ENCODE results near the gene G2E3.

The G2E3 gene

DNA sequence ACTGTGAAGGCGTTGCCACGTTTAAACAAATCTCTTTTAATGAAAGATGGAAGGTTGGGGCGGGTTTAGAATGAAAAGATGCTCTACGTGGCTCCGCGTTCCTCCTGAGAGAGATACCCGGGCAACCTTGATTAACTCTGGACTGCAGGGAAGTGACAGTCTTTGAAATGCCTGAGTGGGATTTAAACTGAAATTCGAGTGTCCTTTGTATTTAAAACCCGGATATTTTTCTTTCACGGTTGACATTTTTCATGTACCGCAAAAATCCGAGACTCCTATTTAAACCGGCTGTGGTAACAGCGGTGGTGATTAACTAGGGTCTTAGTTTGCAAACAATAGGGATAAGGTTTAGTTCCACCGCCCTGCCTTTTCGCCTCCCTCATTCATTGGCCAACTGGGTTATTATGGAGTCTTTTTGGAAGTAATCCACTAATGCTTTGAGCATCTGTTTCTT is 707 bp downstream of the G2E3 start:
- Histone ChIP-seq H3K4me1 (ENCODE audit: control insufficient read depth, insufficient read depth, low read length, poor library complexity, severe bottlenecking) (no peaks in the 10 kb centered on the region), H3K27me3 (replicated peaks; ENCODE audit: control insufficient read depth, insufficient read depth, low read length, poor library complexity, severe bottlenecking) (no peaks in the 10 kb centered on the region), H3K27ac (ENCODE audit: insufficient read depth, low read length, poor library complexity, severe bottlenecking) (peak overlapping the region; percentile 82), H3K9me3 (ENCODE audit: control insufficient read depth, low read length) (no peaks in the 10 kb centered on the region), H3K36me3 (ENCODE audit: control insufficient read depth, insufficient read depth, low read length) (no peaks in the 10 kb centered on the region), H3K4me3 (ENCODE audit: insufficient read depth, low read depth, low read length, poor library complexity, severe bottlenecking) (peak overlapping the region; percentile 100)
- DNase-seq = no peak

- H3K4me1 ChIP-seq (ENCODE audit: control insufficient read depth, insufficient read depth, low read length, poor library complexity, severe bottlenecking) = no peaks in the 10 kb centered on the region
- H3K27ac ChIP-seq (ENCODE audit: insufficient read depth, low read length, poor library complexity, severe bottlenecking) = no peak overlapping the region
- DNase-seq = no peak
- no peak overlapping the region for H3K4me3 ChIP-seq (ENCODE audit: insufficient read depth, low read depth, low read length, poor library complexity, severe bottlenecking)
- no peaks in the 10 kb centered on the region for H3K9me3 ChIP-seq (ENCODE audit: control insufficient read depth, low read length)
- no peaks in the 10 kb centered on the region for H3K36me3 ChIP-seq (ENCODE audit: control insufficient read depth, insufficient read depth, low read length)
- no peaks in the 10 kb centered on the region for H3K27me3 ChIP-seq (replicated peaks; ENCODE audit: control insufficient read depth, insufficient read depth, low read length, poor library complexity, severe bottlenecking)
These were observed 1.6 kb downstream of the G2E3 start for GRCh38 chr14:30560581-30560980.

- H3K27me3 ChIP-seq (replicated peaks; ENCODE audit: control insufficient read depth, insufficient read depth, low read length, poor library complexity, severe bottlenecking) = no peaks in the 10 kb centered on the region
- no peak for DNase-seq
- no peak overlapping the region for H3K4me3 ChIP-seq (ENCODE audit: insufficient read depth, low read depth, low read length, poor library complexity, severe bottlenecking)
- no peaks in the 10 kb centered on the region for H3K36me3 ChIP-seq (ENCODE audit: control insufficient read depth, insufficient read depth, low read length)
- no peaks in the 10 kb centered on the region for H3K9me3 ChIP-seq (ENCODE audit: control insufficient read depth, low read length)
- no peaks in the 10 kb centered on the region for H3K4me1 ChIP-seq (ENCODE audit: control insufficient read depth, insufficient read depth, low read length, poor library complexity, severe bottlenecking)
- no peak overlapping the region for H3K27ac ChIP-seq (ENCODE audit: insufficient read depth, low read length, poor library complexity, severe bottlenecking)
These were observed 5.4 kb downstream of the G2E3 start for GRCh38 chr14:30564235-30564867.

DNA sequence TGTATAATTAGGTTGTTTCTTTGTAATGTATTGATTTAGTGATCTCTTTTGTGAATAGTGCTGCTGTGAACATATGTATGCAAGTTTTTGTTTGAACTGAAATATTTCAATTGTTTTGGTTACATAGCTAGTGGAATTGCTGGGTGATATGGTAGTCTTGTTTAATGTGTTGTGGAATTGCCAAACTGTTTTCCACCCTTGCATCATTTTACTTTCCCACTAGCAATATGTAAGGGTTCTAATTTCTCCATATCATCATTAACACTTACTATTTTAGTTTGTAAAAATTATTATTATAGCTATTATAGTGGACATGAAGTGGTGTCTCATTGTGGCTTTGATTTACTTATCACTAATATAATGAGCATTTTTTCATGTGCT is 5.9 kb downstream of the G2E3 start:
- Histone ChIP-seq H3K27me3 (replicated peaks; ENCODE audit: control insufficient read depth, insufficient read depth, low read length, poor library complexity, severe bottlenecking) (no peaks in the 10 kb centered on the region), H3K4me3 (ENCODE audit: insufficient read depth, low read depth, low read length, poor library complexity, severe bottlenecking) (no peak overlapping the region), H3K36me3 (ENCODE audit: control insufficient read depth, insufficient read depth, low read length) (no peaks in the 10 kb centered on the region), H3K9me3 (ENCODE audit: control insufficient read depth, low read length) (no peaks in the 10 kb centered on the region), H3K27ac (ENCODE audit: insufficient read depth, low read length, poor library complexity, severe bottlenecking) (no peak overlapping the region), H3K4me1 (ENCODE audit: control insufficient read depth, insufficient read depth, low read length, poor library complexity, severe bottlenecking) (no peaks in the 10 kb centered on the region)
- no peak for DNase-seq

- Histone ChIP-seq H3K27me3 (replicated peaks; ENCODE audit: control insufficient read depth, insufficient read depth, low read length, poor library complexity, severe bottlenecking) (no peaks in the 10 kb centered on the region), H3K9me3 (ENCODE audit: control insufficient read depth, low read length) (no peaks in the 10 kb centered on the region), H3K36me3 (ENCODE audit: control insufficient read depth, insufficient read depth, low read length) (no peaks in the 10 kb centered on the region), H3K27ac (ENCODE audit: insufficient read depth, low read length, poor library complexity, severe bottlenecking) (no peak overlapping the region), H3K4me1 (ENCODE audit: control insufficient read depth, insufficient read depth, low read length, poor library complexity, severe bottlenecking) (no peaks in the 10 kb centered on the region), H3K4me3 (ENCODE audit: insufficient read depth, low read depth, low read length, poor library complexity, severe bottlenecking) (no peak overlapping the region)
- DNase-seq = no peak
These were observed 10.4 kb downstream of the G2E3 start for GRCh38 chr14:30569216-30569902.

DNA sequence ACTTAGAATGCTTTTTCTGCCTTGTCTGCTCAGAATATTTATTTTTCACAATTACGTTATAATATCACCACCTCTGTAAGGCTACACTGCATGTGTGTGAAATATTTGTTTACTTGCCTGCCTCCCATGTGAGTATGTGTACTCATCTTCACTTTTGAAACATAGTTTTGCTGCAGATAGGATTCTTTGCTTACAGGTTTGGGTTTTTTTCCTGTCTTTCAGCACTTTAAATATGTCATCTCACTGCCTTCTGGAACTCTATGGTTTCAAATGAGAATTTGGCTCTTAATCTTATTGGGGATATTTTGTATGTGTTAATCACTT is 10.9 kb downstream of the G2E3 start:
- Histone ChIP-seq H3K27ac (ENCODE audit: insufficient read depth, low read length, poor library complexity, severe bottlenecking) (no peak overlapping the region), H3K27me3 (replicated peaks; ENCODE audit: control insufficient read depth, insufficient read depth, low read length, poor library complexity, severe bottlenecking) (no peaks in the 10 kb centered on the region), H3K4me3 (ENCODE audit: insufficient read depth, low read depth, low read length, poor library complexity, severe bottlenecking) (no peak overlapping the region), H3K36me3 (ENCODE audit: control insufficient read depth, insufficient read depth, low read length) (no peaks in the 10 kb centered on the region), H3K4me1 (ENCODE audit: control insufficient read depth, insufficient read depth, low read length, poor library complexity, severe bottlenecking) (no peaks in the 10 kb centered on the region), H3K9me3 (ENCODE audit: control insufficient read depth, low read length) (no peaks in the 10 kb centered on the region)
- no peak for DNase-seq

DNA sequence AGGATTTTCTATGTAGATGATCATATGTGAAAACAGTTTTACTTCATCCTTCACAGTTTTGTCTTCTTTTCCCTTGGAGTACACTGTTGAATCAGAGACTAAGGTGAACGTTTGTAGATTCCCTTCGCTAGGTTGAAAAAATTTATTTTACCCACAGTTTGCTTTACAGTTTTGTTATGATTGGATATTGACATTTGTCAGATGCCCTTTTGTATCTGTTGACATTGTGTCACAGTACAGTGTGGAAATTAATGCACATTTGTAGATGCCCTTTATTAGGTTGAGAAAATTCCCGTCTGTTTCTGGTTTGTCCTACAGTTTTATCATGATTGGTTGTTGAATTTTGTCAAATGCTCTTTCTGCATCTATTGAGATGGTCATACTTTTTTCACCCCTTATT is 13.3 kb downstream of the G2E3 start:
- no peaks in the 10 kb centered on the region for H3K36me3 ChIP-seq (ENCODE audit: control insufficient read depth, insufficient read depth, low read length)

GRCh38 chr14:30572771-30573170 is 13.8 kb downstream of the G2E3 start:
- no peak for DNase-seq
- Histone ChIP-seq H3K4me1 (ENCODE audit: control insufficient read depth, insufficient read depth, low read length, poor library complexity, severe bottlenecking) (no peaks in the 10 kb centered on the region), H3K27ac (ENCODE audit: insufficient read depth, low read length, poor library complexity, severe bottlenecking) (no peak overlapping the region)

More for the DNA sequence above, 13.3 kb downstream of the G2E3 start:
- Histone ChIP-seq H3K27me3 (replicated peaks; ENCODE audit: control insufficient read depth, insufficient read depth, low read length, poor library complexity, severe bottlenecking) (no peaks in the 10 kb centered on the region), H3K4me3 (ENCODE audit: insufficient read depth, low read depth, low read length, poor library complexity, severe bottlenecking) (no peak overlapping the region), H3K4me1 (ENCODE audit: control insufficient read depth, insufficient read depth, low read length, poor library complexity, severe bottlenecking) (no peaks in the 10 kb centered on the region), H3K27ac (ENCODE audit: insufficient read depth, low read length, poor library complexity, severe bottlenecking) (no peak overlapping the region), H3K9me3 (ENCODE audit: control insufficient read depth, low read length) (no peaks in the 10 kb centered on the region)
- DNase-seq = no peak

GRCh38 chr14:30573226-30573814 is 14.4 kb downstream of the G2E3 start:
- Histone ChIP-seq H3K9me3 (ENCODE audit: control insufficient read depth, low read length) (no peaks in the 10 kb centered on the region), H3K27me3 (replicated peaks; ENCODE audit: control insufficient read depth, insufficient read depth, low read length, poor library complexity, severe bottlenecking) (no peaks in the 10 kb centered on the region), H3K36me3 (ENCODE audit: control insufficient read depth, insufficient read depth, low read length) (no peaks in the 10 kb centered on the region), H3K4me1 (ENCODE audit: control insufficient read depth, insufficient read depth, low read length, poor library complexity, severe bottlenecking) (no peaks in the 10 kb centered on the region), H3K4me3 (ENCODE audit: insufficient read depth, low read depth, low read length, poor library complexity, severe bottlenecking) (no peak overlapping the region), H3K27ac (ENCODE audit: insufficient read depth, low read length, poor library complexity, severe bottlenecking) (no peak overlapping the region)
- no peak for DNase-seq

More at GRCh38 chr14:30572771-30573170, 13.8 kb downstream of the G2E3 start:
- H3K4me3 ChIP-seq (ENCODE audit: insufficient read depth, low read depth, low read length, poor library complexity, severe bottlenecking) = no peak overlapping the region
- no peaks in the 10 kb centered on the region for H3K36me3 ChIP-seq (ENCODE audit: control insufficient read depth, insufficient read depth, low read length)
- no peaks in the 10 kb centered on the region for H3K9me3 ChIP-seq (ENCODE audit: control insufficient read depth, low read length)
- H3K27me3 ChIP-seq (replicated peaks; ENCODE audit: control insufficient read depth, insufficient read depth, low read length, poor library complexity, severe bottlenecking) = no peaks in the 10 kb centered on the region

GRCh38 chr14:30573966-30574365 is 15.0 kb downstream of the G2E3 start:
- no peaks in the 10 kb centered on the region for H3K36me3 ChIP-seq (ENCODE audit: control insufficient read depth, insufficient read depth, low read length)
- no peaks in the 10 kb centered on the region for H3K4me1 ChIP-seq (ENCODE audit: control insufficient read depth, insufficient read depth, low read length, poor library complexity, severe bottlenecking)
- no peak overlapping the region for H3K27ac ChIP-seq (ENCODE audit: insufficient read depth, low read length, poor library complexity, severe bottlenecking)
- no peaks in the 10 kb centered on the region for H3K27me3 ChIP-seq (replicated peaks; ENCODE audit: control insufficient read depth, insufficient read depth, low read length, poor library complexity, severe bottlenecking)
- H3K4me3 ChIP-seq (ENCODE audit: insufficient read depth, low read depth, low read length, poor library complexity, severe bottlenecking) = no peak overlapping the region
- DNase-seq = no peak
- no peaks in the 10 kb centered on the region for H3K9me3 ChIP-seq (ENCODE audit: control insufficient read depth, low read length)
